OCI-LY7 (cell line): Measurements from ENCODE around the gene UBE2D4. TPM values are rescaled to one million over a fixed set of nuclear protein-coding genes. Genes with fewer than 3 reads are reported as not detected.
A peak's percentile ranks its signal among the peaks of the same experiment; 100 is the strongest.

Source experiments
- BruUV-seq: library from RNA; stranded (reverse); fragments of 400-500 nt; replicated peaks from 2 replicates; lab custom pipeline; 2021; lab: Mats Ljungman, UMichigan
- CTCF ChIA-PET: fragments of 300-600 bp; sonication (Branson Sonifier 250); formaldehyde crosslinking; loops from one replicate; lab custom pipeline; 2022; ENCODE audit warnings: antibody characterized with exemption; ENCODE audit not compliant: unreplicated experiment; lab: Charles Lee
- POLR2A ChIA-PET: fragments of 300-600 bp; sonication (Branson Sonifier 250); formaldehyde crosslinking; loops from one replicate; lab custom pipeline; 2022; ENCODE audit warnings: antibody characterized with exemption; lab: Charles Lee
- DNase-seq: peaks from one replicate; pipeline ENCODE4 v3.0.0-alpha.2; 2015; ENCODE audit warnings: low spot score
- H2AFZ ChIP-seq: fragments of 200-600 bp; sonication (generic), shearing (Covaris generic); 2 replicates; pipeline ENCODE4 v1.6.1; 2014; ENCODE audit warnings: mild to moderate bottlenecking, antibody characterized with exemption, low read length, moderate library complexity
- H3K27ac ChIP-seq: fragments of 200-600 bp; sonication (generic); 2 replicates; pipeline ENCODE4 v1.5.1; 2014; ENCODE audit warnings: mixed run types, low read depth, mild to moderate bottlenecking, moderate library complexity, low read length, inconsistent platforms; ENCODE audit not compliant: poor library complexity, severe bottlenecking
- H3K36me3 ChIP-seq: fragments of 200-600 bp; sonication (generic); 2 replicates; pipeline ENCODE4 v1.6.1; 2014; ENCODE audit warnings: mild to moderate bottlenecking, antibody characterized with exemption, low read length, moderate library complexity, mixed read lengths; ENCODE audit not compliant: insufficient read depth
- H3K4me1 ChIP-seq: fragments of 200-600 bp; sonication (generic); 2 replicates; pipeline ENCODE4 v1.5.1; 2014; ENCODE audit warnings: mild to moderate bottlenecking, low read length; ENCODE audit not compliant: insufficient read depth, poor library complexity, severe bottlenecking
- H3K4me2 ChIP-seq: fragments of 200-600 bp; sonication (generic); 2 replicates; pipeline ENCODE4 v1.6.1; 2014; ENCODE audit warnings: mild to moderate bottlenecking, low read length
- H3K4me3 ChIP-seq: fragments of 200-600 bp; sonication (generic); 2 replicates; pipeline ENCODE4 v1.5.1; 2014; ENCODE audit warnings: mild to moderate bottlenecking, low read depth, low read length; ENCODE audit not compliant: poor library complexity, severe bottlenecking
- H3K79me2 ChIP-seq: fragments of 200-600 bp; sonication (generic); 2 replicates; pipeline ENCODE4 v1.6.1; 2016; ENCODE audit warnings: low read depth, mild to moderate bottlenecking, low read length, moderate library complexity, mixed read lengths; ENCODE audit not compliant: insufficient read depth
- H3K9me2 ChIP-seq: fragments of 200-600 bp; sonication (generic); 2 replicates; pipeline ENCODE4 v1.6.1; 2016; ENCODE audit warnings: mild to moderate bottlenecking, low read length, mixed read lengths; ENCODE audit not compliant: insufficient read depth
- H3K9me3 ChIP-seq: fragments of 200-600 bp; sonication (generic); 2 replicates; pipeline ENCODE4 v1.6.1; 2014; ENCODE audit warnings: mild to moderate bottlenecking, mixed run types, low read length, mixed read lengths
- H4K20me1 ChIP-seq: fragments of 200-600 bp; sonication (generic); 2 replicates; pipeline ENCODE4 v1.6.1; 2014; ENCODE audit warnings: mild to moderate bottlenecking, antibody characterized with exemption, low read length, moderate library complexity, mixed read lengths; ENCODE audit not compliant: insufficient read depth
- CTCF ChIP-seq: fragments of 200-600 bp; sonication (generic); conservative IDR thresholded peaks from 2 replicates; pipeline ENCODE4 v1.5.1; 2014; ENCODE audit warnings: mild to moderate bottlenecking, antibody characterized with exemption, low read length, moderate library complexity, mixed read lengths
- EZH2phosphoT487 ChIP-seq: fragments of 200-600 bp; sonication (generic); IDR thresholded peaks from 2 replicates; pipeline ENCODE4 v1.6.1; 2018; ENCODE audit warnings: low read depth, borderline replicate concordance, mild to moderate bottlenecking, mixed run types, antibody characterized with exemption, low read length, moderate library complexity, mixed read lengths
- intact Hi-C: fragments of 100-400 bp; cut with micrococcal nuclease; formaldehyde crosslinking; loops from one replicate; pipeline ENCODE4 v1.10.0; 2022; ENCODE audit not compliant: unreplicated experiment
- total RNA-seq, 2 experiments: library from RNA; depleted of rRNA in 1 of 2; stranded (reverse); fragments of >200 nt in 1 of 2; shearing (Covaris generic) in 1 of 2; gene quantifications; 2 replicates each; pipeline ENCODE4 v1.2.3, GENCODE V29; 2014 to 2022

The UBE2D4 gene
- total RNA-seq, 2 experiments from 2014 or later = 2.8 to 3.8 TPM

- Histone ChIP-seq H3K4me2 (peak within 1 kb of the TSS; percentile 44; the same call in 1 of the 2 replicates), H4K20me1 (no peaks in the 10 kb centered on the region), H3K4me1 (no peaks in the 10 kb centered on the region), H3K27ac (no peak within 1 kb of the TSS), H3K79me2 (no peaks in the 10 kb centered on the region), H3K36me3 (no peaks in the 10 kb centered on the region), H3K9me2 (no peaks in the 10 kb centered on the region), H3K9me3 (no peaks in the 10 kb centered on the region), H2AFZ (peak within 1 kb of the TSS; percentile 33; the same call in 1 of the 2 replicates), H3K4me3 (peak within 1 kb of the TSS; percentile 42)
- no peak for DNase-seq
- TF ChIP-seq EZH2phosphoT487 (no peak), CTCF (no peak)
- no TSS peak for BruUV-seq
- ChIA-PET CTCF (no interaction called here), POLR2A (no interaction called here)
- intact Hi-C loops = no loop called here
These were observed 19.8 kb upstream of the UBE2D4 start, which contains the start of gene URGCP for GRCh38 chr7:43906331-43907010. Gene URGCP, minus strand, starts transcription at chr7:43906596. Its CDS starts 21 bp downstream, at chr7:43906575.

- ChIA-PET CTCF (no interaction called here), POLR2A (interaction anchor here (0.6 to 0.7 kb wide), 2 partner anchors 7 to 20 kb away, joined by 4 to 7 read pairs; no protein-coding TSS in a partner anchor)
- Histone ChIP-seq H3K79me2 (no peaks in the 10 kb centered on the region), H3K9me3 (no peaks in the 10 kb centered on the region), H3K36me3 (no peaks in the 10 kb centered on the region), H2AFZ (no peak overlapping the region), H3K4me3 (no peak overlapping the region), H3K27ac (no peak overlapping the region), H3K4me2 (no peak overlapping the region), H4K20me1 (no peaks in the 10 kb centered on the region), H3K4me1 (no peaks in the 10 kb centered on the region), H3K9me2 (no peaks in the 10 kb centered on the region)
- TF ChIP-seq CTCF (no peak), EZH2phosphoT487 (no peak)
- BruUV-seq = no TSS peak
- DNase-seq = no peak
- intact Hi-C loops = no loop called here
These were observed 11.4 kb upstream of the UBE2D4 start for GRCh38 chr7:43914795-43915194.

- Histone ChIP-seq H3K9me3 (no peaks in the 10 kb centered on the region), H4K20me1 (no peaks in the 10 kb centered on the region), H3K79me2 (no peaks in the 10 kb centered on the region), H2AFZ (no peak overlapping the region), H3K4me2 (no peak overlapping the region), H3K36me3 (no peaks in the 10 kb centered on the region), H3K4me1 (no peaks in the 10 kb centered on the region), H3K27ac (no peak overlapping the region), H3K9me2 (no peaks in the 10 kb centered on the region), H3K4me3 (no peak overlapping the region)
- no TSS peak for BruUV-seq
- CTCF ChIA-PET = no interaction called here
- no peak for TF ChIP-seq EZH2phosphoT487
- TF ChIP-seq CTCF = no peak
- DNase-seq = no peak
- intact Hi-C loops = no loop called here
- POLR2A ChIA-PET = no interaction called here
These were observed 10.3 kb upstream of the UBE2D4 start for GRCh38 chr7:43915907-43916306.
